ENCODE measurements around the gene SFXN5. TPM values are rescaled to one million over a fixed set of nuclear protein-coding genes. Genes with fewer than 3 reads are reported as not detected.

Gene SFXN5
- total RNA-seq, 2 experiments from 2014 or later: 15.7 to 18.6 TPM

DNA sequence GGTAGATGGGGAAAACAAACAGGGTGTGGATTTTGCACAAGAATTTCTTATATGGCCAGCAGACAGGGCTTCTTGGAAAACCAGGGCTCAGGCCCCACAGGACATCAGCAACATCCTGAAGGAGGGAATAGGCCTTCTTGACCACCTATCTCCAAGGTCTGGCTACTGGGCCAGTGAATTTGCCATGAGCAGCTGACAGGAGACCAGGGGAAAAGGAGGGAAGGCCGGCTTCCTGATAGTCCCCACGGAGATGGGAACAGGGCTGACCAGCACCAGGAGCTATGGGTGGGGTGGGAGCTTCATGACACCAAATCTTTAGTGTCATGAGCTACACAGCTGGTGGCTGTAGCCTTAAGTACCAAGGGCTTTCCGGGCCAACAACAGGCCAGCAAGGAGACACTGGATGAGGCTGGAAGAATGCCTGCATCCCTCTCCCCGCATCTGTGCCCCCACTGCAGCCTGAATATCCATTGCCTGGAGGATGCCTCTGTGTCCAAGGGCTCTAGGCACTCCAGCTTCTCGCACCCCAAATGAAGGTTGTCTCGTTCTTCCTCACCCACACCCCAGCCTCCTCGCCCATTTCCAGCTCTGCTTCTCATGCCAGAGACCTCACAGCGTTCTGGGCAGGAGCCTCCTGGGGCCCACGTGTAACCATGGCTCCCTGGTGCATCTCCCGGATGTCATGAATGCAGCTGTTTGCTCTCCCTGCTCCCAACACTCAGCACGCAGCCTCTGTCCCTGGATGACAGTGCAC, 79.4 kb downstream of the SFXN5 start:
- Mint-ChIP-seq H3K4me3 (no peak overlapping the region), H3K9me3 (ENCODE audit: insufficient read depth) (no peaks in the 10 kb centered on the region), H3K27me3 (ENCODE audit: low read depth) (no peaks in the 10 kb centered on the region), H3K27ac (no peak overlapping the region), H3K36me3 (ENCODE audit: low read depth) (no peaks in the 10 kb centered on the region), H3K4me1 (ENCODE audit: low read depth) (no peaks in the 10 kb centered on the region)
- ATAC-seq (no peak), DNase-seq (no peak)
- POLR2A ChIA-PET: no interaction called here
- CTCF ChIA-PET: interaction anchor here (0.8 to 4.3 kb wide), 13 partner anchors 11 to 187 kb away, joined by 3 to 47 read pairs (median 4); no protein-coding TSS in a partner anchor

DNA sequence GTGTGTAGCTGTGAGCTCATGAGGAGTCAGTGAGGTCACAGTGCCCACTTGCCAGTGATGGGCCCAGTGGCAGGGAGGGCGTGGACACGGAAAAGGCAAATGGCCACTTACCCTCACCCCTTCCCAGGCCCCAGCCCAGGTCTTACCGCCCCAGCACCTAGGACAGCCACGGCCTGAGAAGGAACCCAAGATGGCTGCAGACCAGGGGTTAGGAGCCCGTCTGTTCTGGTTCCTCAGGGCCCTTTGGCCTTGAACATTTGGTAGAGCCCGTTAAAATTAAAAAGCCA, 80.1 kb downstream of the SFXN5 start:
- DNase-seq (no peak), ATAC-seq (no peak)
- CTCF ChIA-PET: interaction anchor here (1.1 to 4.3 kb wide), 10 partner anchors 17 to 186 kb away, joined by 3 to 47 read pairs (median 4); no protein-coding TSS in a partner anchor
- no peak overlapping the region for H3K4me3 Mint-ChIP-seq
- no peak overlapping the region for H3K27ac Mint-ChIP-seq
- POLR2A ChIA-PET: no interaction called here
- H3K4me1 Mint-ChIP-seq (ENCODE audit: low read depth): no peaks in the 10 kb centered on the region
- no peaks in the 10 kb centered on the region for H3K36me3 Mint-ChIP-seq (ENCODE audit: low read depth)
- H3K9me3 Mint-ChIP-seq (ENCODE audit: insufficient read depth): no peaks in the 10 kb centered on the region
- no peaks in the 10 kb centered on the region for H3K27me3 Mint-ChIP-seq (ENCODE audit: low read depth)

GRCh38 chr2:72990695-72991438, 80.6 kb downstream of the SFXN5 start:
- no peaks in the 10 kb centered on the region for H3K27me3 Mint-ChIP-seq (ENCODE audit: low read depth)
- ChIA-PET POLR2A (no interaction called here), CTCF (interaction anchor here (1.1 to 4.3 kb wide), 7 partner anchors 17 to 186 kb away, joined by 3 to 47 read pairs (median 4); no protein-coding TSS in a partner anchor)
- no peak overlapping the region for H3K4me3 Mint-ChIP-seq
- H3K4me1 Mint-ChIP-seq (ENCODE audit: low read depth): no peaks in the 10 kb centered on the region
- no peaks in the 10 kb centered on the region for H3K9me3 Mint-ChIP-seq (ENCODE audit: insufficient read depth)
- H3K36me3 Mint-ChIP-seq (ENCODE audit: low read depth): no peaks in the 10 kb centered on the region
- DNase-seq: no peak
- no peak for ATAC-seq
- H3K27ac Mint-ChIP-seq: no peak overlapping the region

GRCh38 chr2:72989770-72990556, 81.5 kb downstream of the SFXN5 start:
- Mint-ChIP-seq H3K27ac (no peak overlapping the region), H3K27me3 (ENCODE audit: low read depth) (no peaks in the 10 kb centered on the region), H3K4me3 (no peak overlapping the region), H3K4me1 (ENCODE audit: low read depth) (no peaks in the 10 kb centered on the region), H3K36me3 (ENCODE audit: low read depth) (no peaks in the 10 kb centered on the region), H3K9me3 (ENCODE audit: insufficient read depth) (no peaks in the 10 kb centered on the region)
- ChIA-PET CTCF (interaction anchor here (0.6 to 2.0 kb wide), 2 partner anchors 70 to 187 kb away, joined by 3 to 4 read pairs; no protein-coding TSS in a partner anchor), POLR2A (no interaction called here)
- no peak for DNase-seq
- no peak for ATAC-seq

DNA sequence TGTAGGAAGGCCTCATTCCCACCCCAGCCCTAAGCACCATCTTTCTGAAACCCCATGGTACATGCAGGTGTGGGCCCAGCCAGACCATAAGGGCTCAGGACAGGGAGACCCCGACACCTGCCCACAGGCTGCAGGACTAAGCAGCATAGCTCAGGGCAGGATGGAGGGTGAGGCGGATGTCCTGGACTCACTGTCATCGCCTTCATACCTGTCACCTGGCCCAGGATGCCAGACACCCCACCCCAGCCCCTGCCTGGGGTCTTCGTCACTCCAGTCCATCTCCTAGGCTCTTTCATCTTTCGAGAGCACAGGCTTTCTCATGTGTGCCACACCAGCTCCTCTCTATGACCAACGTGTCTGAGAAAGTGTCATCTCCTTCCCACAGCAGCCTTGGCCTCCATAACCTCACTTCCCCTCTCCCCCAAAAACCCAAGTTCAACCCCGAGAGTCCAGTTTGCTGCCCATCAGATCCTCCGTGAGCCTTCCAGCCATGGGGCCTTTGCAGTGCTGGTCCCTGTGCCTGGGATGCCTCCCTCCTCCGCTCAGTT, 82.7 kb downstream of the SFXN5 start:
- ATAC-seq: no peak
- Mint-ChIP-seq H3K36me3 (ENCODE audit: low read depth) (no peaks in the 10 kb centered on the region), H3K27me3 (ENCODE audit: low read depth) (no peaks in the 10 kb centered on the region)

GRCh38 chr2:72988041-72988440, 83.5 kb downstream of the SFXN5 start:
- no peak for ATAC-seq
- no peak overlapping the region for H3K4me3 Mint-ChIP-seq
- CTCF ChIA-PET: interaction anchor here (1.8 to 2.0 kb wide), 2 partner anchors 14 to 189 kb away, joined by 4 to 6 read pairs; no protein-coding TSS in a partner anchor
- no peaks in the 10 kb centered on the region for H3K4me1 Mint-ChIP-seq (ENCODE audit: low read depth)
- no peak for DNase-seq
- H3K36me3 Mint-ChIP-seq (ENCODE audit: low read depth): no peaks in the 10 kb centered on the region
- no peaks in the 10 kb centered on the region for H3K9me3 Mint-ChIP-seq (ENCODE audit: insufficient read depth)
- no peak overlapping the region for H3K27ac Mint-ChIP-seq
- no peaks in the 10 kb centered on the region for H3K27me3 Mint-ChIP-seq (ENCODE audit: low read depth)
- POLR2A ChIA-PET: interaction anchor here (0.6 kb wide), 1 partner anchor 57 kb away, joined by 3 read pairs; no protein-coding TSS in a partner anchor

More for the DNA sequence above, 82.7 kb downstream of the SFXN5 start:
- Mint-ChIP-seq H3K4me3 (no peak overlapping the region), H3K9me3 (ENCODE audit: insufficient read depth) (no peaks in the 10 kb centered on the region), H3K27ac (no peak overlapping the region), H3K4me1 (ENCODE audit: low read depth) (no peaks in the 10 kb centered on the region)
- DNase-seq: no peak
- CTCF ChIA-PET: interaction anchor here (2.0 kb wide), 1 partner anchor 188 kb away, joined by 4 read pairs; no protein-coding TSS in a partner anchor
- POLR2A ChIA-PET: no interaction called here

GRCh38 chr2:72985891-72986683, 85.4 kb downstream of the SFXN5 start:
- H3K36me3 Mint-ChIP-seq (ENCODE audit: low read depth): no peaks in the 10 kb centered on the region
- H3K4me3 Mint-ChIP-seq: no peak overlapping the region
- H3K9me3 Mint-ChIP-seq (ENCODE audit: insufficient read depth): no peaks in the 10 kb centered on the region

GRCh38 chr2:72985136-72985535, 86.4 kb downstream of the SFXN5 start:
- Mint-ChIP-seq H3K4me3 (no peak overlapping the region), H3K4me1 (ENCODE audit: low read depth) (peaks cover 2% of the 10 kb centered on the region), H3K9me3 (ENCODE audit: insufficient read depth) (no peaks in the 10 kb centered on the region), H3K36me3 (ENCODE audit: low read depth) (no peaks in the 10 kb centered on the region), H3K27me3 (ENCODE audit: low read depth) (no peaks in the 10 kb centered on the region), H3K27ac (no peak overlapping the region)
- POLR2A ChIA-PET: no interaction called here
- DNase-seq: no peak
- CTCF ChIA-PET: interaction anchor here (3.3 kb wide), 1 partner anchor 11 kb away, joined by 14 read pairs; no protein-coding TSS in a partner anchor
- ATAC-seq: no peak

More at GRCh38 chr2:72985891-72986683, 85.4 kb downstream of the SFXN5 start:
- DNase-seq (no peak), ATAC-seq (no peak)
- ChIA-PET CTCF (interaction anchor here (1.2 kb wide), 1 partner anchor 94 kb away, joined by 3 read pairs; no protein-coding TSS in a partner anchor), POLR2A (no interaction called here)
- Mint-ChIP-seq H3K27me3 (ENCODE audit: low read depth) (no peaks in the 10 kb centered on the region), H3K27ac (no peak overlapping the region), H3K4me1 (ENCODE audit: low read depth) (no peaks in the 10 kb centered on the region)

- H3K36me3 Mint-ChIP-seq (ENCODE audit: low read depth): no peaks in the 10 kb centered on the region
- ChIA-PET CTCF (interaction anchor here (1.3 to 3.3 kb wide), 2 partner anchors 10 kb away, joined by 4 to 14 read pairs; no protein-coding TSS in a partner anchor), POLR2A (no interaction called here)
- DNase-seq: no peak
- peaks cover 5% of the 10 kb centered on the region for H3K4me1 Mint-ChIP-seq (ENCODE audit: low read depth)
- no peaks in the 10 kb centered on the region for H3K27me3 Mint-ChIP-seq (ENCODE audit: low read depth)
- no peak for ATAC-seq
- H3K27ac Mint-ChIP-seq: no peak overlapping the region
- no peak overlapping the region for H3K4me3 Mint-ChIP-seq
- H3K9me3 Mint-ChIP-seq (ENCODE audit: insufficient read depth): no peaks in the 10 kb centered on the region
Measured at GRCh38 chr2:72984172-72984671, 87.3 kb downstream of the SFXN5 start.

- POLR2A ChIA-PET: no interaction called here
- no peak overlapping the region for H3K27ac Mint-ChIP-seq
Measured at GRCh38 chr2:72983500-72984161, 87.9 kb downstream of the SFXN5 start.

More at GRCh38 chr2:72983500-72984161, 87.9 kb downstream of the SFXN5 start:
- no peak for ATAC-seq
- Mint-ChIP-seq H3K36me3 (ENCODE audit: low read depth) (no peaks in the 10 kb centered on the region), H3K4me1 (ENCODE audit: low read depth) (peaks cover 5% of the 10 kb centered on the region), H3K27me3 (ENCODE audit: low read depth) (no peaks in the 10 kb centered on the region), H3K9me3 (ENCODE audit: insufficient read depth) (no peaks in the 10 kb centered on the region), H3K4me3 (no peak overlapping the region)
- DNase-seq: no peak
- CTCF ChIA-PET: interaction anchor here (0.9 to 3.3 kb wide), 4 partner anchors 10 to 250 kb away, joined by 3 to 14 read pairs (median 4); partner anchors contain the start of gene CCT7
